GM10266 (cell line): ENCODE data around the gene HTR3D.
A peak's percentile ranks its signal among the peaks of the same experiment; 100 is the strongest.

Experiments used
- DNase-seq: peaks from one replicate; pipeline ENCODE4 v3.0.0; 2012; ENCODE audit errors: extremely low spot score
- CTCF ChIP-seq: IDR thresholded peaks from 2 replicates; pipeline ENCODE4 v1.5.1; 2012; ENCODE audit warnings: mild to moderate bottlenecking, low read depth; ENCODE audit not compliant: control insufficient read depth, insufficient read depth; ENCODE audit errors: missing control alignments

Gene HTR3D

DNA sequence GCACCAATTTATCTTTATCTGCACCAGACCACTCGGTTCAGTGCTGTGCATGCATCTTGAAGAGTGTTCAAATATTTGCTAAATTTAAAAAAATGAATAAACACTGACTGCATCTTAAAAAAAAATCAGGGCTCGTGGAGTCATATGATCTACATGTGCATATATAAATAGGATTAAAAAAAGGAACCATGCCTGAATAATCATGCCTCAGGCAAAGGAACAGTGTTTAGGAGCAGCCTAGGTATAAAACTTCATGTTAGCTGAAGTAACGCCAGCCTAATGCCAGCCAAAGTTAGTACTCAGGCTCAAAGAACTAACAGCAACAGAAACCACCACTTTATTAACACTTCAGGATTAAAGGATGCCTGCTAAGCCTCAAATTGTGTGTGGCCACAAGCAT lies 23.4 kb upstream of the HTR3D start:
- DNase-seq, result no peak
- no peak for TF ChIP-seq CTCF

- no peak for DNase-seq
- TF ChIP-seq CTCF, result no peak
These were observed 20.2 kb upstream of the HTR3D start for GRCh38 chr3:184011230-184011876.

- no peak for DNase-seq
- no peak for TF ChIP-seq CTCF
These were observed 19.3 kb upstream of the HTR3D start for GRCh38 chr3:184011937-184012889.

GRCh38 chr3:184015381-184016019 lies 16.0 kb upstream of the HTR3D start:
- DNase-seq, result no peak
- TF ChIP-seq CTCF, result no peak

- no peak for DNase-seq
- TF ChIP-seq CTCF, result no peak
These were observed 15.4 kb upstream of the HTR3D start for GRCh38 chr3:184016169-184016570.

- peak; percentile 99 for TF ChIP-seq CTCF
- DNase-seq, result peak; percentile 88
These were observed 14.5 kb upstream of the HTR3D start for GRCh38 chr3:184016811-184017671.
